ENCODE data around the gene CTNND1. TPM values are rescaled to one million over a fixed set of nuclear protein-coding genes. Genes with fewer than 3 reads are reported as not detected.

Gene CTNND1
- total RNA-seq, 1 donor from 2014 or later: 350 TPM

GRCh38 chr11:57771365-57771764, 9.8 kb downstream of the CTNND1 start:
- peaks cover 38% of the 10 kb centered on the region for H3K36me3 Mint-ChIP-seq (ENCODE audit: low read depth, unreplicated experiment)
- H3K27me3 Mint-ChIP-seq (ENCODE audit: unreplicated experiment): peaks cover 21% of the 10 kb centered on the region
- H3K27ac Mint-ChIP-seq (ENCODE audit: unreplicated experiment): peak overlapping the region; percentile 9
- no peak for DNase-seq (ENCODE audit: low spot score)
- no peak overlapping the region for H3K4me3 Mint-ChIP-seq (ENCODE audit: unreplicated experiment)
- H3K4me1 Mint-ChIP-seq (ENCODE audit: unreplicated experiment): peaks cover 67% of the 10 kb centered on the region
- TF ChIP-seq, protein P1, sequence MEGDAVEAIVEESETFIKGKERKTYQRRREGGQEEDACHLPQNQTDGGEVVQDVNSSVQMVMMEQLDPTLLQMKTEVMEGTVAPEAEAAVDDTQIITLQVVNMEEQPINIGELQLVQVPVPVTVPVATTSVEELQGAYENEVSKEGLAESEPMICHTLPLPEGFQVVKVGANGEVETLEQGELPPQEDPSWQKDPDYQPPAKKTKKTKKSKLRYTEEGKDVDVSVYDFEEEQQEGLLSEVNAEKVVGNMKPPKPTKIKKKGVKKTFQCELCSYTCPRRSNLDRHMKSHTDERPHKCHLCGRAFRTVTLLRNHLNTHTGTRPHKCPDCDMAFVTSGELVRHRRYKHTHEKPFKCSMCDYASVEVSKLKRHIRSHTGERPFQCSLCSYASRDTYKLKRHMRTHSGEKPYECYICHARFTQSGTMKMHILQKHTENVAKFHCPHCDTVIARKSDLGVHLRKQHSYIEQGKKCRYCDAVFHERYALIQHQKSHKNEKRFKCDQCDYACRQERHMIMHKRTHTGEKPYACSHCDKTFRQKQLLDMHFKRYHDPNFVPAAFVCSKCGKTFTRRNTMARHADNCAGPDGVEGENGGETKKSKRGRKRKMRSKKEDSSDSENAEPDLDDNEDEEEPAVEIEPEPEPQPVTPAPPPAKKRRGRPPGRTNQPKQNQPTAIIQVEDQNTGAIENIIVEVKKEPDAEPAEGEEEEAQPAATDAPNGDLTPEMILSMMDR (IDR thresholded peaks at IDR 0.05; ENCODE audit: unreplicated experiment): no peak
- H3K9me3 Mint-ChIP-seq (ENCODE audit: unreplicated experiment): no peaks in the 10 kb centered on the region

DNA sequence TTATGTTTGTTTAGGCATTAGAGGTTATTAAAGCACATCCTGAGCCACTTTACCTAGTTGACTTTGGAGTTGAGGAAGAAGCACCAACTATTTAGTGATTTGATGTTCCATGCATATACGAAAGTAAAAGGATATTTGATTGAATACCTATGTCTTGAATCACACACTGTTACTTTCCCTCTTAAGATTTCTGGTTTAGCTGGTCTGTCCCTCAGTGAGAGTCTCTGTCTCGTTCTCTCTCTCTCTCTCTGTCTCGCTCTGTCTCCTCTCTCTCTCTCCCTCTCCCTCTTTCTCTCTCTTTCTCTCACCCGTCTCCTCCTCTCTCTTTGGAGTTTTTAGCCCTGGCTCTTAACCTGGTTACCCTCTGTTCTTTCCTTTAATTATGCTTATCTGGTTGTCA, 11.0 kb downstream of the CTNND1 start:
- DNase-seq (ENCODE audit: low spot score): no peak
- Mint-ChIP-seq H3K27ac (ENCODE audit: unreplicated experiment) (peak overlapping the region; percentile 80), H3K4me3 (ENCODE audit: unreplicated experiment) (peak overlapping the region; percentile 78), H3K27me3 (ENCODE audit: unreplicated experiment) (peaks cover 22% of the 10 kb centered on the region), H3K4me1 (ENCODE audit: unreplicated experiment) (peaks cover 70% of the 10 kb centered on the region), H3K9me3 (ENCODE audit: unreplicated experiment) (no peaks in the 10 kb centered on the region), H3K36me3 (ENCODE audit: low read depth, unreplicated experiment) (peaks cover 38% of the 10 kb centered on the region)
- TF ChIP-seq, protein P1 (IDR thresholded peaks at IDR 0.05; ENCODE audit: unreplicated experiment): no peak

DNA sequence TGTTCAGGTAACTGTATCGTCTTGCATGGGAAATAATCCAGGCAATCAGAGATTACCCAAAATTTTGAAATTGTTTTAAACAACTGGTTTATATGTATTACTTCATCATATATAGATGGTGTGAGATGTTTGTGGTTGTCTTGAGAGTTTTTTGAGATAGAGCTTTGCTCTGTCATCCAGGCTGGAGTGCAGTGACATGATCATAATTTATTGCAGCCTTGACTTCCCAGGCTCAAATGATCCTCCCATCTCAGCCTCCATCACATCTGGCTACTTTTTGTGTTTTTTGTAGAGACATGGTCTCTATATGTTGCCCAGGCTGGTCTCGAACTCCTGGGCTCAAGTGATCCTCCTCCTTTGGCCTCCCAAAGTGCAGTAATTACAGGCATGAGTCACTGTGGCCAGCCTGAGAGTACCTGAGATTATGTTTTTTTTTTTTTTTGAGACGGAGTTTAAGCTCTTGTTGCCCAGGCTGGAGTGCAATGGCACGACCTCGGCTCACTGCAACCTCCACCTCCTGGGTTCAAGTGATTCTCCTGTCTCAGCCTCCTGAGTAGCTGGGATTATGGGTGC, 11.5 kb downstream of the CTNND1 start:
- no peak for DNase-seq (ENCODE audit: low spot score)
- Mint-ChIP-seq H3K27ac (ENCODE audit: unreplicated experiment) (peak overlapping the region; percentile 80), H3K27me3 (ENCODE audit: unreplicated experiment) (peaks cover 21% of the 10 kb centered on the region), H3K4me1 (ENCODE audit: unreplicated experiment) (peaks cover 72% of the 10 kb centered on the region), H3K9me3 (ENCODE audit: unreplicated experiment) (no peaks in the 10 kb centered on the region), H3K4me3 (ENCODE audit: unreplicated experiment) (peak overlapping the region; percentile 61), H3K36me3 (ENCODE audit: low read depth, unreplicated experiment) (peaks cover 38% of the 10 kb centered on the region)
- TF ChIP-seq, protein P1 (IDR thresholded peaks at IDR 0.05; ENCODE audit: unreplicated experiment): no peak

- peak overlapping the region; percentile 88 for H3K4me3 Mint-ChIP-seq (ENCODE audit: unreplicated experiment)
Measured at GRCh38 chr11:57775491-57775890, 13.9 kb downstream of the CTNND1 start.

DNA sequence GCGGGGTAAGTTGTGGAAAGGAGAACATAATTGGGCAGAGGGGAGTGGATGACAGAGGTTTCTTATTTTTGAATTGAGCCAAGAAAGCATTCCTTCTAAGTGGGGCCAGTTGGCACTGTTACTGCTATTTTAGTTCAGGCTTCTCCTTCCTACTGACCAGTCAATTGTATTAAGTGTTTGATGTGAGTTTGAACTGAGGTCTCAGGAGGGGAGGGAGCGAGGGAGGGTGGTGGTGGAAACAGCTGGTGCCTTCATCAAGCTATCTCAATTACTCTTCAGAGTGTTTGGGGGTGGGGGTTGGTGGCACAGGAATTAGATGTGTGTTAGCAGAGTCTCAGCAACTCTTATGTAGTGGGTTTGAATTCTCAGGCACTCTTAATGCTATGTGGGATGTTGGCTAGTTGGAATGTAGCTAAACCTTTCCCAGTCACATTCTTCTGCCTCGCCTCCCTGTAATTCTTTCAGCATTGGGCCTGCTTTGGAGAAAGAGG, 14.5 kb downstream of the CTNND1 start:
- Mint-ChIP-seq H3K27me3 (ENCODE audit: unreplicated experiment) (peaks cover 26% of the 10 kb centered on the region), H3K9me3 (ENCODE audit: unreplicated experiment) (no peaks in the 10 kb centered on the region), H3K27ac (ENCODE audit: unreplicated experiment) (peak overlapping the region; percentile 100), H3K4me1 (ENCODE audit: unreplicated experiment) (peaks cover 90% of the 10 kb centered on the region), H3K36me3 (ENCODE audit: low read depth, unreplicated experiment) (peaks cover 30% of the 10 kb centered on the region), H3K4me3 (ENCODE audit: unreplicated experiment) (peak overlapping the region; percentile 88)
- TF ChIP-seq, protein P1 (IDR thresholded peaks at IDR 0.05; ENCODE audit: unreplicated experiment): no peak
- DNase-seq (ENCODE audit: low spot score): no peak

More at GRCh38 chr11:57775491-57775890, 13.9 kb downstream of the CTNND1 start:
- Mint-ChIP-seq H3K27me3 (ENCODE audit: unreplicated experiment) (peaks cover 26% of the 10 kb centered on the region), H3K27ac (ENCODE audit: unreplicated experiment) (peak overlapping the region; percentile 100), H3K9me3 (ENCODE audit: unreplicated experiment) (no peaks in the 10 kb centered on the region), H3K36me3 (ENCODE audit: low read depth, unreplicated experiment) (peaks cover 31% of the 10 kb centered on the region), H3K4me1 (ENCODE audit: unreplicated experiment) (peaks cover 85% of the 10 kb centered on the region)
- TF ChIP-seq, protein P1 (IDR thresholded peaks at IDR 0.05; ENCODE audit: unreplicated experiment): no peak
- no peak for DNase-seq (ENCODE audit: low spot score)
